H1 (cell line): ENCODE data around the gene TEX2. TPM values are rescaled to one million over a fixed set of nuclear protein-coding genes. Genes with fewer than 3 reads are reported as not detected.

Experiments
- CTCF ChIA-PET: fragments of 300-600 bp; sonication (Branson Sonifier 250); formaldehyde crosslinking; loops from one replicate; lab custom pipeline; 2021; ENCODE audit not compliant: partially characterized antibody; lab: Charles Lee
- POLR2A ChIA-PET: fragments of 300-600 bp; sonication (Branson Sonifier 250); formaldehyde crosslinking; loops from one replicate; lab custom pipeline; 2021; ENCODE audit warnings: inconsistent platforms; ENCODE audit not compliant: partially characterized antibody; lab: Charles Lee
- DNase-seq, 2 experiments: peaks; one replicate each; pipeline versions ENCODE4 v3.0.0 to v3.0.0-alpha.2; 2010 to 2022; ENCODE audit warnings: low spot score in 2 of 2, low read depth in 1 of 2, mixed read lengths in 1 of 2
- FAIRE-seq: peaks from 2 replicates; lab custom pipeline; 2011; peaks lifted over from hg19 to GRCh38; lab: Jason Lieb, UNC
- H2AFZ ChIP-seq: 2 replicates; pipeline ENCODE4 v1.8.1; 2012; ENCODE audit warnings: low read length, inconsistent platforms
- H2AK5ac ChIP-seq: 2 replicates; pipeline ENCODE4 v1.6.1; 2013; ENCODE audit warnings: low read depth, low read length
- H2BK120ac ChIP-seq: replicated peaks from 2 replicates; pipeline ENCODE3; 2013; ENCODE audit warnings: low read depth, low read length, inconsistent platforms
- H2BK12ac ChIP-seq: 2 replicates; pipeline ENCODE4 v1.6.1; 2013; ENCODE audit warnings: low read depth, low read length
- H2BK15ac ChIP-seq: 2 replicates; pipeline ENCODE4 v1.6.1; 2013; ENCODE audit warnings: low read length
- H2BK20ac ChIP-seq: 2 replicates; pipeline ENCODE4 v1.6.1; 2013; ENCODE audit warnings: low read length
- H2BK5ac ChIP-seq: 2 replicates; pipeline ENCODE4 v1.6.1; 2013; ENCODE audit warnings: low read depth, low read length
- H3K14ac ChIP-seq: 2 replicates; pipeline ENCODE4 v1.6.1; 2013; ENCODE audit warnings: inconsistent platforms; ENCODE audit not compliant: insufficient read length
- H3K18ac ChIP-seq: 2 replicates; pipeline ENCODE4 v1.6.1; 2013; ENCODE audit warnings: low read length; ENCODE audit errors: extremely low read depth
- H3K23ac ChIP-seq: 2 replicates; pipeline ENCODE4 v1.6.1; 2013; ENCODE audit warnings: inconsistent platforms; ENCODE audit not compliant: insufficient read length
- H3K23me2 ChIP-seq: 2 replicates; pipeline ENCODE4 v1.6.1; 2013; ENCODE audit warnings: low read depth, low read length
- H3K27ac ChIP-seq: 2 replicates; pipeline ENCODE4 v1.6.1; 2011; ENCODE audit warnings: low read depth, low read length, inconsistent platforms
- H3K27me3 ChIP-seq, 4 experiments: replicated peaks in 1 of 4; 1 replicate in 1 of 4; 2 replicates in 3 of 4; pipeline versions ENCODE4 v1.6.1 to v1.8.1; 2011 to 2013; ENCODE audit warnings: low read length in 3 of 4, mild to moderate bottlenecking in 3 of 4, inconsistent platforms in 2 of 4, mixed read lengths in 2 of 4, moderate library complexity in 1 of 4; ENCODE audit not compliant: control insufficient read depth in 3 of 4, insufficient read depth in 3 of 4; ENCODE audit errors: extremely low read depth in 1 of 4
- H3K36me3 ChIP-seq, 4 experiments: 2 replicates each; pipeline versions ENCODE4 v1.6.1 to v1.8.1; 2011 to 2013; ENCODE audit warnings: mild to moderate bottlenecking in 4 of 4, low read length in 3 of 4, moderate library complexity in 2 of 4, control low read depth in 1 of 4, inconsistent platforms in 1 of 4; ENCODE audit not compliant: insufficient read depth in 4 of 4, control insufficient read depth in 2 of 4
- H3K4ac ChIP-seq: replicated peaks from 2 replicates; pipeline ENCODE3; 2013; ENCODE audit warnings: low read length, low read depth, mixed read lengths, inconsistent platforms; ENCODE audit not compliant: insufficient read length
- H3K4me1 ChIP-seq, 4 experiments: replicated peaks in 1 of 4; 1 replicate in 1 of 4; 2 replicates in 3 of 4; pipeline versions ENCODE4 v1.6.1 to v1.8.1; 2011 to 2013; ENCODE audit warnings: low read length in 3 of 4, inconsistent platforms in 2 of 4, mixed read lengths in 1 of 4; ENCODE audit not compliant: insufficient read depth in 4 of 4, control insufficient read depth in 3 of 4
- H3K4me2 ChIP-seq, 2 experiments: 2 replicates each; pipeline versions ENCODE4 v1.6.1 to v1.8.1; 2011 to 2013; ENCODE audit warnings: low read depth in 2 of 2, low read length in 2 of 2, control low read depth in 1 of 2, inconsistent platforms in 1 of 2, mild to moderate bottlenecking in 1 of 2; ENCODE audit not compliant: insufficient read depth in 1 of 2
- H3K4me3 ChIP-seq, 4 experiments: fragments of 200-600, 300-600 bp in 1 of 4; sonication (generic), shearing (Covaris generic), sonication (Bioruptor Twin) in 1 of 4; 2 replicates each; pipeline versions ENCODE4 v1.5.1 to v1.8.1; 2011 to 2016; ENCODE audit warnings: low read length in 4 of 4, low read depth in 3 of 4, control low read depth in 2 of 4, inconsistent platforms in 2 of 4, mild to moderate bottlenecking in 2 of 4, mixed read lengths in 1 of 4, moderate library complexity in 1 of 4; ENCODE audit not compliant: insufficient read depth in 2 of 4; ENCODE audit errors: extremely low read depth in 1 of 4
- H3K56ac ChIP-seq: replicated peaks from 2 replicates; pipeline ENCODE3; 2013; ENCODE audit warnings: low read depth, mild to moderate bottlenecking, mixed read lengths, low read length, inconsistent platforms; ENCODE audit not compliant: insufficient read length
- H3K79me1 ChIP-seq: 2 replicates; pipeline ENCODE4 v1.6.1; 2013; ENCODE audit warnings: low read depth, low read length, control low read depth
- H3K79me2 ChIP-seq, 2 experiments: 2 replicates each; pipeline versions ENCODE4 v1.6.1 to v1.8.1; 2012 to 2013; ENCODE audit warnings: low read length in 2 of 2, mild to moderate bottlenecking in 2 of 2, inconsistent platforms in 1 of 2; ENCODE audit not compliant: insufficient read depth in 2 of 2, control insufficient read depth in 1 of 2
- H3K9ac ChIP-seq, 4 experiments: replicated peaks in 1 of 4; 1 replicate in 1 of 4; 2 replicates in 3 of 4; pipeline versions ENCODE4 v1.6.1 to v1.8.1; 2011 to 2013; ENCODE audit warnings: low read depth in 3 of 4, low read length in 3 of 4, control low read depth in 2 of 4, mild to moderate bottlenecking in 2 of 4, moderate library complexity in 2 of 4, inconsistent platforms in 1 of 4; ENCODE audit errors: extremely low read depth in 1 of 4
- H3K9me3 ChIP-seq, 2 experiments: 2 replicates each; pipeline versions ENCODE4 v1.6.1 to v1.8.1; 2012 to 2013; ENCODE audit warnings: mild to moderate bottlenecking in 2 of 2, moderate library complexity in 2 of 2, control low read depth in 1 of 2, inconsistent platforms in 1 of 2, low read depth in 1 of 2, low read length in 1 of 2, mixed read lengths in 1 of 2; ENCODE audit not compliant: insufficient read depth in 2 of 2
- H4K20me1 ChIP-seq, 2 experiments: replicated peaks in 1 of 2; 2 replicates each; pipeline versions ENCODE3 to v1.8.1; 2011 to 2013; ENCODE audit warnings: inconsistent platforms in 2 of 2, low read length in 2 of 2, mild to moderate bottlenecking in 1 of 2; ENCODE audit not compliant: insufficient read depth in 2 of 2, control insufficient read depth in 1 of 2
- H4K5ac ChIP-seq: 2 replicates; pipeline ENCODE4 v1.6.1; 2013; ENCODE audit warnings: low read length, low read depth, mixed read lengths, inconsistent platforms; ENCODE audit not compliant: insufficient read length
- H4K8ac ChIP-seq: 2 replicates; pipeline ENCODE4 v1.8.0; 2013; ENCODE audit warnings: mild to moderate bottlenecking, moderate library complexity, low read length, inconsistent platforms; ENCODE audit not compliant: insufficient read depth; ENCODE audit errors: extremely low read depth
- H4K91ac ChIP-seq: replicated peaks from 2 replicates; pipeline ENCODE3; 2013; ENCODE audit warnings: low read length, mixed read lengths, inconsistent platforms; ENCODE audit not compliant: insufficient read length
- POLR2A ChIP-seq, 2 experiments: IDR thresholded peaks; 1 replicate in 1 of 2; 2 replicates in 1 of 2; pipeline ENCODE4 v1.6.1; 2011; ENCODE audit warnings: low read depth in 2 of 2, low read length in 2 of 2, mild to moderate bottlenecking in 2 of 2; ENCODE audit errors: control extremely low read depth in 1 of 2
- RAD21 ChIP-seq, 2 experiments: IDR thresholded peaks in 1 of 2; conservative IDR thresholded peaks in 1 of 2; 2 replicates each; pipeline ENCODE4 v1.6.1; 2011; ENCODE audit warnings: low read depth in 2 of 2, low read length in 2 of 2, improper control_type of control experiment in 1 of 2, inconsistent platforms in 1 of 2, mild to moderate bottlenecking in 1 of 2, moderate library complexity in 1 of 2
- SIRT6 ChIP-seq: IDR thresholded peaks from one replicate; pipeline ENCODE4 v1.7.1; 2012; ENCODE audit warnings: low read length, inconsistent platforms
- WGBS, 2 experiments: shearing (Covaris generic) in 1 of 2; methylation state at CpG; one replicate each; pipeline versions ENCODE4 v1.1.6 to v1.1.7; 2013 to 2015; ENCODE audit warnings: low lambda C conversion rate in 2 of 2, mixed read lengths in 2 of 2, inconsistent platforms in 1 of 2, low coverage in 1 of 2, missing lambda C conversion rate in 1 of 2; ENCODE audit not compliant: insufficient replicate concordance in 2 of 2, insufficient coverage in 1 of 2, insufficient read length in 1 of 2; ENCODE audit errors: extremely low coverage in 1 of 2, missing lambda C conversion rate in 1 of 2; 5-methylcytosine and 5-hydroxymethylcytosine counted together
- polyA plus RNA-seq, 7 experiments: library from polyadenylated mRNA; depleted of rRNA in 3 of 7; stranded (reverse) in 5 of 7; unstranded in 2 of 7; fragments of >200 nt in 5 of 7; fragments of 200-250 nt in 2 of 7; gene quantifications; 1 replicate in 5 of 7; 2 replicates in 1 of 7; 4 replicates in 1 of 7; pipeline versions ENCODE4 v1.2.1 to v1.2.3, GENCODE V29; 2011 to 2013; ENCODE audit warnings: missing spikeins in 2 of 7, mixed read lengths in 2 of 7
- total RNA-seq: library from RNA; stranded (reverse); fragmentation: NEBNext Ultra II Directional; extraction: Animal tissue kit (Norgen Biotek cat#: 25700); gene quantifications from 2 replicates; pipeline ENCODE4 v1.2.1, GENCODE V29; 2021
- TF ChIP-seq, protein P1 (sequence below): IDR thresholded peaks from 2 replicates; pipeline ENCODE4 v1.6.1; 2012; ENCODE audit warnings: low read length, inconsistent platforms

TEX2 gene
- total and polyA plus RNA-seq, 2 of the 8 experiments (the other 6 are each of a cell fraction or from before 2014, with no cell fraction given), result 6.1 to 15.6 TPM

DNA sequence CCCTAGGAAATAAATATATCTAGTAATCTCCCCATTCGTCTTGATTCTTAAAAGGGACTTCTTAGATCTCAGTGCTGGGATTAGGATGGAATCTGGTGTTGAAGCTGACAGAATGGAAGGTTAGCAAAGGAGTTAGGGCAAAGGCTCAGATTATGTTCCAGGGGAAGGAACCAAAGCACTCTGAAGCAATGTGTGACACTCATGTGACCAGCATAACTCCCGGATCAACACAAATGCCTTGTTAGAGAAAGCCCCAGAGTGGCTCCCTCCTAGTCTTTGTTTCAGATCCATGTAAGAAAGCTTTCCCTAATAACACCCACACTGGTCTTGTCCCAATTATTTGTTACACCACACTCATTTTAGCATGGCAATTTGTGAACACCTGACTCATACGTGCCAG is 70.5 kb downstream of the TEX2 start:
- H3K9ac ChIP-seq, result no peak overlapping the region; a peak in 1 of 7 replicates
- no peak overlapping the region for H2BK20ac ChIP-seq
- H3K23me2 ChIP-seq, result no peaks in the 10 kb centered on the region
- H3K14ac ChIP-seq, result no peak overlapping the region
- H3K79me1 ChIP-seq, result no peaks in the 10 kb centered on the region
- peaks cover 0 to 2% (median 0%) of the 10 kb centered on the region in 4 experiments; a peak in 1 of 7 replicates for H3K4me1 ChIP-seq
- H2BK12ac ChIP-seq, result no peak overlapping the region
- no peak overlapping the region for H2BK120ac ChIP-seq
- no peak for FAIRE-seq
- H3K4me3 ChIP-seq, result no peak overlapping the region
- H3K9me3 ChIP-seq, result no peaks in the 10 kb centered on the region
- no peak overlapping the region for H2AK5ac ChIP-seq
- POLR2A ChIA-PET, result interaction anchor here (1.4 kb wide), 2 partner anchors 10 to 47 kb away, joined by 5 to 9 read pairs; no protein-coding TSS in a partner anchor
- TF ChIP-seq SIRT6 (no peak), RAD21 (IDR thresholded peaks at IDR 0.05 in 1 of 2, conservative IDR thresholded peaks at IDR 0.05 in 1 of 2; ENCODE audit: low read depth in 2 of 2, low read length in 2 of 2) (no peak), POLR2A (IDR thresholded peaks at IDR 0.05; ENCODE audit: control extremely low read depth in 1 of 2, low read depth in 2 of 2, low read length in 2 of 2) (no peak)
- TF ChIP-seq, protein P1, sequence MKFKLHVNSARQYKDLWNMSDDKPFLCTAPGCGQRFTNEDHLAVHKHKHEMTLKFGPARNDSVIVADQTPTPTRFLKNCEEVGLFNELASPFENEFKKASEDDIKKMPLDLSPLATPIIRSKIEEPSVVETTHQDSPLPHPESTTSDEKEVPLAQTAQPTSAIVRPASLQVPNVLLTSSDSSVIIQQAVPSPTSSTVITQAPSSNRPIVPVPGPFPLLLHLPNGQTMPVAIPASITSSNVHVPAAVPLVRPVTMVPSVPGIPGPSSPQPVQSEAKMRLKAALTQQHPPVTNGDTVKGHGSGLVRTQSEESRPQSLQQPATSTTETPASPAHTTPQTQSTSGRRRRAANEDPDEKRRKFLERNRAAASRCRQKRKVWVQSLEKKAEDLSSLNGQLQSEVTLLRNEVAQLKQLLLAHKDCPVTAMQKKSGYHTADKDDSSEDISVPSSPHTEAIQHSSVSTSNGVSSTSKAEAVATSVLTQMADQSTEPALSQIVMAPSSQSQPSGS, result no peak
- no peak overlapping the region for H4K91ac ChIP-seq
- H3K23ac ChIP-seq, result no peak overlapping the region
- no peaks in the 10 kb centered on the region for H3K79me2 ChIP-seq
- CTCF ChIA-PET, result interaction anchor here (1.2 to 3.4 kb wide), 2 partner anchors 8 to 44 kb away, joined by 4 to 16 read pairs; no protein-coding TSS in a partner anchor
- no peak for DNase-seq
- H3K56ac ChIP-seq, result no peak overlapping the region
- no peak overlapping the region for H3K18ac ChIP-seq
- H3K4me2 ChIP-seq, result no peak overlapping the region
- no peaks in the 10 kb centered on the region for H4K20me1 ChIP-seq
- H4K5ac ChIP-seq, result no peak overlapping the region
- no peak overlapping the region for H4K8ac ChIP-seq
- no peak overlapping the region for H3K4ac ChIP-seq
- WGBS, 2 experiments, result 90% methylated on average over 3 of the region's 3 CpGs; no CpG with 5 or more reads in 1 of the 2 experiments
- no peak overlapping the region for H2AFZ ChIP-seq
- H3K27me3 ChIP-seq, result no peaks in the 10 kb centered on the region
- H2BK15ac ChIP-seq, result no peak overlapping the region
- no peak overlapping the region for H2BK5ac ChIP-seq
- H3K27ac ChIP-seq, result no peak overlapping the region
- peaks cover 0 to 2% (median 0%) of the 10 kb centered on the region in 4 experiments; a peak in 1 of 8 replicates for H3K36me3 ChIP-seq
